Measurements from ENCODE around the gene MRPL36. TPM values are rescaled to one million over a fixed set of nuclear protein-coding genes. Genes with fewer than 3 reads are reported as not detected.

The MRPL36 gene
- total RNA-seq, 1 experiment from 2014 or later, result 116 TPM

DNA sequence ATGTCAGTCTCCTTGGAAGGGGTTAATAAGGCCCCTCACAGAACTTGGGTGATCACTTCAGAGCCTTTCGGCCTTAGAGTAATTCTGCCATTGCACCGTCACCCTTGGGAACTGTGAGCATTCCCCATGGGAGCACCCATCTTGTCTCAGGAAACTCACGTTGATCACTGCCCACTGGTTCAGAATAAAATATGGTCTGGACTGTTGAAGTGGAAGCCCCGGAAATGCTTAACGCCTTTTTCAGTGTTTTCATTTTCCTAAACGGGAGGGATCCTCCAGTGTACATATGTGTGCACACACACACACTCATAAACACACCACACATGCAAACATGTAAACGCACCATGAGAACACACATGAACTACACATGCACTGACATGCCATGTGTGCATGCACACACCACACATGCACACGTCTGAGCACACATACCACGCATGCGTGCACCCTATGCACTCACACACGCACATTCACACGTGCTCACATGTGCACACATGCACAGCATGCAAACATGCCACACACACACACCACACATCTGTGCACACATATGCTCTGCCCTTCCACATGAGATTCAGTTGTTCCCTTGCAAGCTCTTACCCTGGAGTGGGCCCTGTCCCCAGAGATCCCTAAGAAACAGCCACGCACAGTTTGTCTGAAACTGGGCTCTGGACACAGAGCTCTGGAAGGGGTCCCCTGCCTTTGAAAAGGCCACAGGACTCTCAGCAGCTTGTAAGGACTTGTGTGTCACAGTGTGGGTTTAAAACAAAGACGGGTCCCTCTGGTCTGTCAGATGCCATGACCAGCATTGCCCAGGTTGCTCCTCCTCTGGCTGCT is 17.0 kb downstream of the MRPL36 start:
- ChIA-PET CTCF (no interaction called here), POLR2A (ENCODE audit: unreplicated experiment) (no interaction called here)
- no peaks in the 10 kb centered on the region for H3K27me3 ChIP-seq (ENCODE audit: low read length)
- no peak overlapping the region for H3K4me3 ChIP-seq (ENCODE audit: low read length)
- H4K20me1 ChIP-seq (ENCODE audit: low read length), result no peaks in the 10 kb centered on the region
- no peaks in the 10 kb centered on the region for H3K9me3 ChIP-seq (ENCODE audit: low read length)
- H3K79me2 ChIP-seq (ENCODE audit: low read length), result no peaks in the 10 kb centered on the region
- no peaks in the 10 kb centered on the region for H3F3A ChIP-seq (ENCODE audit: low read length, unreplicated experiment)
- no peak overlapping the region for H2AFZ ChIP-seq (ENCODE audit: low read length)
- no peaks in the 10 kb centered on the region for H3K36me3 ChIP-seq (ENCODE audit: low read depth, low read length)
- BruUV-seq (replicated peaks), result no TSS peak
- H3K4me1 ChIP-seq (ENCODE audit: insufficient read depth, low read length), result no peaks in the 10 kb centered on the region
- no peak overlapping the region for H3K4me2 ChIP-seq (ENCODE audit: low read length)
- DNase-seq (no peak), ATAC-seq (no peak)
- no peak overlapping the region for H3K9ac ChIP-seq (ENCODE audit: low read length)
- intact Hi-C loops (cut with micrococcal nuclease), result no loop called here
- H3K27ac ChIP-seq (ENCODE audit: low read length), result no peak overlapping the region
- H3K9me2 ChIP-seq (replicated peaks; ENCODE audit: low read length), result no peaks in the 10 kb centered on the region
- no peak for TF ChIP-seq EZH2phosphoT487 (IDR thresholded peaks at IDR 0.05; ENCODE audit: borderline replicate concordance, low read length)

DNA sequence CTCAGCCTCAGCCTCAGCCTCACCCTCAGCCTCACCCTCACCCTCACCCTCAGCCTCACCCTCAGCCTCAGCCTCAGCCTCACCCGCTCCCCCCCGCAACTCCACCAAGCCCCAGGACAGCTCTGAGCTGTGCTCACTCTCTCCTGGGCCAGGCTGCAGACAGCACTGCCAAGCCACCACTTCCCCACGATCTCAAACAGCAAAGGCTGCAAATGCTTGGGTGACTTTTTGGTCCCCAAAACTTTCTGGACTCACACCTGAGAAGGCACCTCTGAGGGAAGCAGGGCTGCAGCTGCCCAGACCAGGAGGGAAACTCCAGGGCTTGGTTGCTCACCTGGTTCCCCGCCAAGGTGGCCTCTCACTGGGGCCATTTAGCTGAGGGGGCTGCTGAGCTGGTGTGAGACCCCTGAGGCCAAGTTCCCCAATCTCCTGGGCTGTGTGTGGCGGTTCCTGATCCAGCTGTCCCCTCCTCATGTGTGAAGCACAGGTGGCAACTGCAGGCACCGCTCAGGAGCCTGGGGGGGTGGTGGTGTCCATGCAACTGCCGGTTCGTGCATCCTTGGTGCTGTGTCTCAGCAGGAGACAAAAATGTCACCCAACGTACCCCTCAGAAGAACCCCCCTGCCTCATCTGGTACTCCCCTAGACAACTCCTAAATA is 17.8 kb downstream of the MRPL36 start:
- ChIA-PET POLR2A (ENCODE audit: unreplicated experiment) (no interaction called here), CTCF (no interaction called here)
- Histone ChIP-seq H3K9me2 (replicated peaks; ENCODE audit: low read length) (no peaks in the 10 kb centered on the region), H3K4me1 (ENCODE audit: insufficient read depth, low read length) (no peaks in the 10 kb centered on the region), H2AFZ (ENCODE audit: low read length) (no peak overlapping the region), H3K9ac (ENCODE audit: low read length) (no peak overlapping the region), H3K27me3 (ENCODE audit: low read length) (no peaks in the 10 kb centered on the region), H3K36me3 (ENCODE audit: low read depth, low read length) (no peaks in the 10 kb centered on the region), H3K4me2 (ENCODE audit: low read length) (no peak overlapping the region), H3K4me3 (ENCODE audit: low read length) (no peak overlapping the region), H3K27ac (ENCODE audit: low read length) (no peak overlapping the region), H3K79me2 (ENCODE audit: low read length) (no peaks in the 10 kb centered on the region), H3F3A (ENCODE audit: low read length, unreplicated experiment) (no peaks in the 10 kb centered on the region), H3K9me3 (ENCODE audit: low read length) (no peaks in the 10 kb centered on the region), H4K20me1 (ENCODE audit: low read length) (no peaks in the 10 kb centered on the region)
- ATAC-seq (no peak), DNase-seq (no peak)
- no TSS peak for BruUV-seq (replicated peaks)
- no peak for TF ChIP-seq EZH2 (IDR thresholded peaks at IDR 0.05; ENCODE audit: low read length, unreplicated experiment)
- TF ChIP-seq, protein P1, sequence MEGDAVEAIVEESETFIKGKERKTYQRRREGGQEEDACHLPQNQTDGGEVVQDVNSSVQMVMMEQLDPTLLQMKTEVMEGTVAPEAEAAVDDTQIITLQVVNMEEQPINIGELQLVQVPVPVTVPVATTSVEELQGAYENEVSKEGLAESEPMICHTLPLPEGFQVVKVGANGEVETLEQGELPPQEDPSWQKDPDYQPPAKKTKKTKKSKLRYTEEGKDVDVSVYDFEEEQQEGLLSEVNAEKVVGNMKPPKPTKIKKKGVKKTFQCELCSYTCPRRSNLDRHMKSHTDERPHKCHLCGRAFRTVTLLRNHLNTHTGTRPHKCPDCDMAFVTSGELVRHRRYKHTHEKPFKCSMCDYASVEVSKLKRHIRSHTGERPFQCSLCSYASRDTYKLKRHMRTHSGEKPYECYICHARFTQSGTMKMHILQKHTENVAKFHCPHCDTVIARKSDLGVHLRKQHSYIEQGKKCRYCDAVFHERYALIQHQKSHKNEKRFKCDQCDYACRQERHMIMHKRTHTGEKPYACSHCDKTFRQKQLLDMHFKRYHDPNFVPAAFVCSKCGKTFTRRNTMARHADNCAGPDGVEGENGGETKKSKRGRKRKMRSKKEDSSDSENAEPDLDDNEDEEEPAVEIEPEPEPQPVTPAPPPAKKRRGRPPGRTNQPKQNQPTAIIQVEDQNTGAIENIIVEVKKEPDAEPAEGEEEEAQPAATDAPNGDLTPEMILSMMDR (conservative IDR thresholded peaks at IDR 0.05; ENCODE audit: low read depth, low read length), result no peak
- TF ChIP-seq EZH2phosphoT487 (IDR thresholded peaks at IDR 0.05; ENCODE audit: borderline replicate concordance, low read length), result no peak
- intact Hi-C loops (cut with micrococcal nuclease), result no loop called here

DNA sequence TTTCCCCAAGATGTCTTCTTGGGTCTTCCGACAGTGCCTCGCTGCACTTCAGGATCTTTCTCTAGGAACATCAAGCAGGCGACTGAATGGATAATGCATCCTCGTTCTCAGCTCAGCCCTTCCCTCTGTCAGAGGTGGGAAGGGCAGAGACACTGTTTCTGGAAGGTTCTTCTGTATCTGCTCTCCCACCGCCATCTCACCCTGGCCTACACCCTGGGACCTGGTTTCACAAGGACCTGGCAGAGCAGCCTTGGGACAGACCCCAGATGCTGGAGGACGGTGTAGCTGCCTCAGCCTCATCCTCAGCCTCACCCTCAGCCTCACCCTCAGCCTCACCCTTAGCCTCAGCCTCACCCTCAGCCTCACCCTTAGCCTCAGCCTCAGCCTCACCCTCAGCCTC is 18.5 kb downstream of the MRPL36 start:
- ChIA-PET POLR2A (ENCODE audit: unreplicated experiment) (no interaction called here), CTCF (no interaction called here)
- Histone ChIP-seq H3K27ac (ENCODE audit: low read length) (no peak overlapping the region), H3K4me3 (ENCODE audit: low read length) (no peak overlapping the region), H3K4me2 (ENCODE audit: low read length) (no peak overlapping the region), H3F3A (ENCODE audit: low read length, unreplicated experiment) (no peaks in the 10 kb centered on the region), H4K20me1 (ENCODE audit: low read length) (no peaks in the 10 kb centered on the region), H3K36me3 (ENCODE audit: low read depth, low read length) (no peaks in the 10 kb centered on the region), H3K27me3 (ENCODE audit: low read length) (no peaks in the 10 kb centered on the region), H3K79me2 (ENCODE audit: low read length) (no peaks in the 10 kb centered on the region), H3K9me3 (ENCODE audit: low read length) (no peaks in the 10 kb centered on the region), H3K4me1 (ENCODE audit: insufficient read depth, low read length) (no peaks in the 10 kb centered on the region), H3K9ac (ENCODE audit: low read length) (no peak overlapping the region), H2AFZ (ENCODE audit: low read length) (no peak overlapping the region), H3K9me2 (replicated peaks; ENCODE audit: low read length) (no peaks in the 10 kb centered on the region)
- DNase-seq (no peak), ATAC-seq (no peak)
- intact Hi-C loops (cut with micrococcal nuclease), result no loop called here
- BruUV-seq (replicated peaks), result no TSS peak
- no peak for TF ChIP-seq EZH2phosphoT487 (IDR thresholded peaks at IDR 0.05; ENCODE audit: borderline replicate concordance, low read length)
- no peak for TF ChIP-seq EZH2 (IDR thresholded peaks at IDR 0.05; ENCODE audit: low read length, unreplicated experiment)
- TF ChIP-seq, protein P1 (conservative IDR thresholded peaks at IDR 0.05; ENCODE audit: low read depth, low read length), result no peak
